ENCODE results near the gene STRN4. TPM values are rescaled to one million over a fixed set of nuclear protein-coding genes. Genes with fewer than 3 reads are reported as not detected.
"Not testable (repeated sequence)": the region's sequence is repeated elsewhere in the genome, so short reads cannot be mapped to it uniquely, and the experiment has no call there.

The STRN4 gene
- total RNA-seq, 1 donor, result 45.9 TPM

DNA sequence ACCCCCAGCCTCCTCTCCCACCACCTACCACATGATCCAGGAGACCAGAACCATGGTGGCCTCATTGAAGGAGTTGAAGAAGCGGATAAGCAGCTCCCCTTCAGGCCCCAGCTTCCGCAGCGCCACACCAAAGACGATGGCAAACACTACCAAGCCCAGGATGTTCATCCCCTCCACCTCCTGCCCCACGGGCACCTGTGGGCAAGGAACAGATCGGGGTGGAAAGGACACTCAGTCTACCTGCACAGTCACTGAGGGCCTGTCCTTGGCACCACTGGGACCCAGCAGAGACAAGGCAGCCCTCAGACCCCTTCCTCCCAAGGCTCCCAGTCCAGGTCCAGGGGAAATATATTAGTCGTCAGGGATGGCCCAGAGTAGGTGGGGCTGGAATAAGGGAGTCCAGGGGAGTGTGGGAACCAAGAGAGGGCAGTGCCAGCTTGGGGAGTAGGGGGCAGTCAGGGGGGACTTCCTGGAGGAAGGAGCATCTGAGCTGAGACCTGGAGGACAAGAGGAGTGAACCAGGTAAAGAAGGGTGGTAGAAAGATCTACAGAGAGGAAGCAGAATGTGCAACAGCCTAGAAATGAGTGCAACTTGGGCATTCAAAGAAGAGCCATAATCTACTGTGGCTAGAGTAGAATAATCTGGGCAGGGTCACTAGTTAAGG, 36.2 kb upstream of the STRN4 start:
- H3K4me3 ChIP-seq (ENCODE audit: low read depth, low read length), result no peak overlapping the region
- no peak for DNase-seq (ENCODE audit: low read depth)
- TF ChIP-seq, protein P1, sequence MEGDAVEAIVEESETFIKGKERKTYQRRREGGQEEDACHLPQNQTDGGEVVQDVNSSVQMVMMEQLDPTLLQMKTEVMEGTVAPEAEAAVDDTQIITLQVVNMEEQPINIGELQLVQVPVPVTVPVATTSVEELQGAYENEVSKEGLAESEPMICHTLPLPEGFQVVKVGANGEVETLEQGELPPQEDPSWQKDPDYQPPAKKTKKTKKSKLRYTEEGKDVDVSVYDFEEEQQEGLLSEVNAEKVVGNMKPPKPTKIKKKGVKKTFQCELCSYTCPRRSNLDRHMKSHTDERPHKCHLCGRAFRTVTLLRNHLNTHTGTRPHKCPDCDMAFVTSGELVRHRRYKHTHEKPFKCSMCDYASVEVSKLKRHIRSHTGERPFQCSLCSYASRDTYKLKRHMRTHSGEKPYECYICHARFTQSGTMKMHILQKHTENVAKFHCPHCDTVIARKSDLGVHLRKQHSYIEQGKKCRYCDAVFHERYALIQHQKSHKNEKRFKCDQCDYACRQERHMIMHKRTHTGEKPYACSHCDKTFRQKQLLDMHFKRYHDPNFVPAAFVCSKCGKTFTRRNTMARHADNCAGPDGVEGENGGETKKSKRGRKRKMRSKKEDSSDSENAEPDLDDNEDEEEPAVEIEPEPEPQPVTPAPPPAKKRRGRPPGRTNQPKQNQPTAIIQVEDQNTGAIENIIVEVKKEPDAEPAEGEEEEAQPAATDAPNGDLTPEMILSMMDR (IDR thresholded peaks at IDR 0.05; ENCODE audit: insufficient read depth, low read length), result no peak

GRCh38 chr19:46777956-46778645, 31.9 kb upstream of the STRN4 start:
- DNase-seq (ENCODE audit: low read depth), result not testable (repeated sequence)

DNA sequence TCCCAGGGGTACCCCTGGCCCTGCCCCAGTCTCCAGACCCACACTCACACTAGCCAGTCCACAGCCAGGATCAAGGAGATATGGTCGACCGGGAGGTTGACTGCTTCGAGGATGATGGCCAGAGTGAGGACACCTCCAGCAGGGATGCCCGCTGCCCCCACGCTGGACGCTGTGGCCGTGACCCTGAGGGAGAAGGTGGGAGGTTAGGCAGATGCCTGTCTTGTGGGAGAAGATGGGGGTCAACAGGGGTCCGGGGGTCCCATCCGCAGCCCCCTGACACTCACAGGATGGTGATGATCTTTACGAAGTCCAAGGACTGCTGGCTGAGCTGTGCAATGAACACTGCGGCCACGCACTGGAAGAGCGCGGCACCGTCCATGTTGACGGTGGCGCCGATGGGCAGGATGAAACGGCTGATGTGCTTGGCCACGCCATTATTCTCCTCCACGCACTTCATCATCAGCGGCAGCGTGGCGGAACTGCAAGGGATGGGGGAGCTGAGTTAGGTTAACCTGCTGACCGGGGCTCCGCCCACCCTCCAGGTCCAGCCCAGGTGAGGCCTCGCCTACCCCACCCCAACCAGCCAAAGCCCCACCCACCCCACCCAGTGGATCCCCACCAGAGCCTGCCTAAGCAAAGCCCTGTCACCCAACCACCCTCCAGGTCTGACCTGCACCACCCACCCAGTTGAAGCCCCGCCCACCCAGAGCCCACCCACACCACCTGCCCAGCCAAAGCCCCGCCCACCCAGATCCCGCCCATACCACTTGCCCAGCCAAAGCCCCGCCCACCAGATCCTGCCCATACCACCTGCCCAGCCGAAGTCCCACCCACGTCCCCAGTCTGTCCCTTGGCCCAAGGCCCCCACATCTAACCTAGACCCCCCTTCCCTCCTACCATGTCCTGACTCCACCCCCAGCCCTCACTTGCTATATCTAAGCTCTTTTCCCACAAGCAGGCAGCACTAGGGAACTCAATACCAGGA, 31.0 kb upstream of the STRN4 start:
- TF ChIP-seq, protein P1 (IDR thresholded peaks at IDR 0.05; ENCODE audit: insufficient read depth, low read length), result no peak
- H3K4me3 ChIP-seq (ENCODE audit: low read depth, low read length), result no peak overlapping the region
- no peak for DNase-seq (ENCODE audit: low read depth)

More at GRCh38 chr19:46777956-46778645, 31.9 kb upstream of the STRN4 start:
- H3K4me3 ChIP-seq (ENCODE audit: low read depth, low read length), result not testable (repeated sequence)

GRCh38 chr19:46775642-46776258, 29.5 kb upstream of the STRN4 start:
- TF ChIP-seq, protein P1 (IDR thresholded peaks at IDR 0.05; ENCODE audit: insufficient read depth, low read length), result no peak
- H3K4me3 ChIP-seq (ENCODE audit: low read depth, low read length), result no peak overlapping the region
- no peak for DNase-seq (ENCODE audit: low read depth)

DNA sequence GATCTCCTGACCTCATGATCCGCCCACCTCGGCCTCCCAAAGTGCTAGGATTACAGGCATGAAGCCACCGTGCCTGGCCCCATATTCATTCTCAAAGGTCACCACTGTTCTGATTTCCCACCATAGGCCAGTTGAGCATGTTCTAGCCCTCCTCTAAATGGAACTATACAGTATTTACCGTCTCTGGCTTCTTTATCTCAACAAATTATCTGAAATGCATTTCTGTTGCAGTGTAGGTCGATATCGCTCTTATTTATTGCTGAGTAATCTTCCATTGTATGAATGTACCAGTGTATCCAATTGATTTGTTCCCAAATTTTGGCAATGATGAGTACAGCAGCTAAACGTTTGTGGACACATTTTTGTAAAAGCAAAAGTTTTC, 26.8 kb upstream of the STRN4 start:
- DNase-seq (ENCODE audit: low read depth), result no peak
- no peak overlapping the region for H3K4me3 ChIP-seq (ENCODE audit: low read depth, low read length)
- TF ChIP-seq, protein P1 (IDR thresholded peaks at IDR 0.05; ENCODE audit: insufficient read depth, low read length), result no peak

DNA sequence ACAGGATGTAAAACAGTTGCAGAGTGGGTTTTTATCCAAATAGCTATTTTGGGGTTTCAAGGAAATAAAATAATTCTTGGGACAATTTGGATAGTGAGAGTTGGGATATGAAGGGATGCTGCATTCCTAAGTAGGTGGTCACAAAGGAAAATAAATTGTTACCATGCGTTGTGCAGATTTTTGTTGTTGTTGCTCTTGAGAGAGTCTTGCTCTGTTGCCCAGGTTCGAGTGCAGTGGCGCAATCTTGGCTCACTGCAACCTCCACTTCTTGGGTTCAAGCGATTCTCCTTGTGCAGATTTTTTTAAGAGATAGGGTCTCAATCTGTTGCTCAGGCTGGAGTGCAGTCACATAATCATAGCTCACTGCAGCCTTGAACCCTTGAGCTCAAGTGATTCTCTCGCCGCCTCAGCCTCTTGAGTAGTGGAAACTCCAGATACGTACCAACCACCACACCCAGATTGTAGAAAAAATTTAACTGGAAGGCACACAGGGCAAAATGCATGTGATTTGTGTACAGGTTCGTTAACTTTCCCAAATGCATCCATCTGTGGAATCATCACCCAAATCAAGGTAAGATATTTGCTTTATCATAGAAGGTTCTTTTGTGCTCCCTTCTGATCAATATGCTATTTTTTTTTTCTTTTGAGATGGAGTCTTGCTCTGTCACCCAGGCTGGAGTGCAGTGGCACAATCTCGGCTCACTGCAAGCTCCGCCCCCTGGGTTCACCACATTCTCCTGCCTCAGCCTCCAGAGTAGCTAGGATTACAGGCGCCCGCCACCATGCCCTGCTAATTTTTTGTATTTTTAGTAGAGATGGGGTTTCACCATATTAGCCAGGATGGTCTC, 26.1 kb upstream of the STRN4 start:
- DNase-seq (ENCODE audit: low read depth), result no peak
- H3K4me3 ChIP-seq (ENCODE audit: low read depth, low read length), result no peak overlapping the region
- TF ChIP-seq, protein P1 (IDR thresholded peaks at IDR 0.05; ENCODE audit: insufficient read depth, low read length), result no peak

GRCh38 chr19:46768746-46769145, 22.5 kb upstream of the STRN4 start:
- H3K4me3 ChIP-seq (ENCODE audit: low read depth, low read length); DNase-seq (ENCODE audit: low read depth): not testable (repeated sequence)
